Neural crest cell (in vitro differentiated cells): ENCODE results near the gene EPC1. TPM values are rescaled to one million over a fixed set of nuclear protein-coding genes. Genes with fewer than 3 reads are reported as not detected.
"Not testable (repeated sequence)": the region's sequence is repeated elsewhere in the genome, so short reads cannot be mapped to it uniquely, and the experiment has no call there.

ENCODE experiments used
- DNase-seq: peaks from one replicate; pipeline ENCODE4 v3.0.0; 2021; ENCODE audit warnings: low read depth, mixed read lengths, low spot score
- H3K27ac Mint-ChIP-seq: one replicate; pipeline ENCODE4 v1.8.0; 2021; ENCODE audit warnings: mild to moderate bottlenecking, mixed read lengths; ENCODE audit not compliant: unreplicated experiment
- H3K27me3 Mint-ChIP-seq: 2 replicates; pipeline ENCODE4 v1.8.0; 2021; ENCODE audit warnings: low read depth, mild to moderate bottlenecking, mixed read lengths
- H3K36me3 Mint-ChIP-seq: 2 replicates; pipeline ENCODE4 v1.8.0; 2021; ENCODE audit warnings: low read depth, mild to moderate bottlenecking, mixed read lengths
- H3K4me1 Mint-ChIP-seq: 2 replicates; pipeline ENCODE4 v1.8.0; 2021; ENCODE audit warnings: mixed read lengths
- H3K4me3 Mint-ChIP-seq: one replicate; pipeline ENCODE4 v1.8.0; 2021; ENCODE audit warnings: mild to moderate bottlenecking, mixed read lengths
- H3K9me3 Mint-ChIP-seq: 2 replicates; pipeline ENCODE4 v1.8.0; 2021; ENCODE audit warnings: mixed read lengths
- CTCF ChIP-seq: fragments of 200-600 bp; sonication (generic); conservative IDR thresholded peaks from 2 replicates; pipeline ENCODE4 v1.5.0; 2021; ENCODE audit warnings: antibody characterized with exemption, mild to moderate bottlenecking
- total RNA-seq: library from RNA; stranded (reverse); gene quantifications from 2 replicates; pipeline ENCODE4 v1.2.1, GENCODE V29; 2021

EPC1 gene
- total RNA-seq, 1 donor from 2014 or later, result 44.4 TPM

- Mint-ChIP-seq H3K27me3 (no peaks in the 10 kb centered on the region), H3K9me3 (peaks cover 2% of the 10 kb centered on the region), H3K27ac (no peak overlapping the region), H3K36me3 (peaks cover 14% of the 10 kb centered on the region), H3K4me1 (peaks cover 10% of the 10 kb centered on the region), H3K4me3 (no peak overlapping the region)
- DNase-seq, result no peak
- no peak for TF ChIP-seq CTCF
These were observed 13.3 kb upstream of the EPC1 start for GRCh38 chr10:32360241-32360640.

- H3K36me3 Mint-ChIP-seq, result peaks cover 14% of the 10 kb centered on the region
- H3K9me3 Mint-ChIP-seq, result peaks cover 2% of the 10 kb centered on the region
- no peak for DNase-seq
- no peak overlapping the region for H3K4me3 Mint-ChIP-seq
- no peak overlapping the region for H3K27ac Mint-ChIP-seq
- H3K27me3 Mint-ChIP-seq, result no peaks in the 10 kb centered on the region
- H3K4me1 Mint-ChIP-seq, result peaks cover 10% of the 10 kb centered on the region
- TF ChIP-seq CTCF, result no peak
These were observed 10.2 kb upstream of the EPC1 start for GRCh38 chr10:32357056-32357735.

GRCh38 chr10:32354690-32355089 is 7.7 kb upstream of the EPC1 start:
- not testable (repeated sequence) for H3K9me3 Mint-ChIP-seq, H3K4me3 Mint-ChIP-seq, DNase-seq, H3K36me3 Mint-ChIP-seq, H3K27me3 Mint-ChIP-seq, H3K27ac Mint-ChIP-seq
- H3K4me1 Mint-ChIP-seq, result peaks cover 17% of the 10 kb centered on the region

GRCh38 chr10:32350811-32351350 is 3.9 kb upstream of the EPC1 start:
- H3K36me3 Mint-ChIP-seq, result peaks cover 3% of the 10 kb centered on the region
- TF ChIP-seq CTCF, result no peak
- H3K4me1 Mint-ChIP-seq, result peaks cover 24% of the 10 kb centered on the region
- H3K27ac Mint-ChIP-seq, result no peak overlapping the region
- peak overlapping the region; percentile 50 for H3K4me3 Mint-ChIP-seq
- no peaks in the 10 kb centered on the region for H3K9me3 Mint-ChIP-seq
- H3K27me3 Mint-ChIP-seq, result no peaks in the 10 kb centered on the region
- no peak for DNase-seq

- Mint-ChIP-seq H3K4me3 (peak overlapping the region; percentile 45), H3K27ac (no peak overlapping the region), H3K36me3 (no peaks in the 10 kb centered on the region), H3K9me3 (no peaks in the 10 kb centered on the region), H3K27me3 (no peaks in the 10 kb centered on the region), H3K4me1 (peaks cover 32% of the 10 kb centered on the region)
- DNase-seq, result no peak
- no peak for TF ChIP-seq CTCF
These were observed 3.2 kb upstream of the EPC1 start for GRCh38 chr10:32349968-32350738.

- Mint-ChIP-seq H3K9me3 (no peaks in the 10 kb centered on the region), H3K27ac (no peak overlapping the region), H3K4me3 (peak overlapping the region; percentile 63), H3K4me1 (peaks cover 40% of the 10 kb centered on the region), H3K36me3 (no peaks in the 10 kb centered on the region), H3K27me3 (no peaks in the 10 kb centered on the region)
- TF ChIP-seq CTCF, result no peak
- no peak for DNase-seq
These were observed 2.2 kb upstream of the EPC1 start for GRCh38 chr10:32349199-32349585.
